Heart left ventricle (tissue), 16 donors: Measurements from ENCODE around the gene NVL. TPM values are rescaled to one million over a fixed set of nuclear protein-coding genes. Genes with fewer than 3 reads are reported as not detected.

Experiments
- ATAC-seq, 4 donors: fragments of 200-7000 bp; cut with Tn5 transposase; one replicate each; pipeline ENCODE4 v1.9.1; 2020 to 2022; ENCODE audit warnings: moderate library complexity in 4 of 4, mild to moderate bottlenecking in 3 of 4, moderate number of reproducible peaks in 1 of 4
- DNase-seq, 5 donors: peaks; one replicate each; pipeline ENCODE4 v3.0.0-alpha.2; 2020
- H3K27ac ChIP-seq, 12 donors: fragments of 200-600 bp; sonication (generic) in 4 of 12; one replicate each; pipeline versions ENCODE4 v1.5.0 to v1.8.0; 2016 to 2022; ENCODE audit warnings: mild to moderate bottlenecking in 2 of 12
- H3K27me3 ChIP-seq, 9 donors: fragments of 200-600 bp; sonication (generic) in 2 of 9; one replicate each; pipeline versions ENCODE4 v1.5.1 to v1.8.0; 2016 to 2022; ENCODE audit warnings: mild to moderate bottlenecking in 3 of 9
- H3K36me3 ChIP-seq, 9 donors: fragments of 200-600 bp; sonication (generic) in 2 of 9; one replicate each; pipeline versions ENCODE4 v1.5.0 to v1.8.0; 2018 to 2022; ENCODE audit warnings: mild to moderate bottlenecking in 2 of 9
- H3K4me1 ChIP-seq, 12 donors: fragments of 200-600 bp; sonication (generic) in 4 of 12; one replicate each; pipeline versions ENCODE4 v1.5.0 to v1.8.0; 2016 to 2022; ENCODE audit warnings: mild to moderate bottlenecking in 3 of 12
- H3K4me3 ChIP-seq, 12 donors: fragments of 200-600 bp; sonication (generic) in 4 of 12; one replicate each; pipeline versions ENCODE4 v1.5.0 to v1.8.0; 2017 to 2022; ENCODE audit warnings: mild to moderate bottlenecking in 9 of 12, moderate library complexity in 4 of 12
- H3K9me3 ChIP-seq, 12 donors: fragments of 200-600 bp; sonication (generic) in 4 of 12; one replicate each; pipeline versions ENCODE4 v1.5.0 to v1.8.0; 2016 to 2022; ENCODE audit warnings: mild to moderate bottlenecking in 1 of 12
- POLR2A ChIP-seq, 2 donors: fragments of 450-650 bp; IDR thresholded peaks; one replicate each; pipeline ENCODE4 v1.6.1; 2017; ENCODE audit warnings: antibody characterized with exemption in 2 of 2, mild to moderate bottlenecking in 2 of 2, moderate library complexity in 2 of 2
- WGBS, 4 donors: extraction: QIAGEN DNeasy Blood & Tissue Kit in 2 of 4; methylation state at CpG; one replicate each; pipeline versions ENCODE4 v1.1.5 to v1.1.7; 2013 to 2018; 5-methylcytosine and 5-hydroxymethylcytosine counted together
- intact Hi-C, 10 donors: fragments of 100-400 bp; cut with DNase I; formaldehyde crosslinking; loops; one replicate each; pipeline versions ENCODE4 v1.11.1 to v1.14.2; 2022
- polyA plus RNA-seq, 2 donors: library from polyadenylated mRNA; stranded (reverse); fragments of 200-250 nt; gene quantifications; one replicate each; pipeline ENCODE4 v1.2.3, GENCODE V29; 2013
- total RNA-seq, 9 donors: library from RNA; depleted of rRNA in 2 of 9; stranded (reverse); fragments of >200 nt in 2 of 9; fragmentation: NEBNext Ultra II Directional in 3 of 9; extraction: Animal tissue kit (Norgen Biotek cat#: 25700) in 3 of 9; gene quantifications; one replicate each; pipeline versions ENCODE4 v1.1.0 to v1.2.4, GENCODE V29; 2016 to 2023
- TF ChIP-seq, protein P1 (sequence below), 12 donors: fragments of 200-600 bp; sonication (generic) in 4 of 12; IDR thresholded peaks; one replicate each; pipeline versions ENCODE4 v1.5.0 to v1.8.0; 2018 to 2022; ENCODE audit warnings: antibody characterized with exemption in 12 of 12, mild to moderate bottlenecking in 5 of 12
- donor health status: ischemic (EF 13 %, LVEDD 7.1; RV severe dilation, severe dysfunction).
- donor health status: healthy with polysubstance abuse.
- donor health status: DM: no; HTN: yes; CAD: no.
- donor health status: DM: no; HTN: no; CAD: no.
- donor health status: ischemic (EF 25% LVEDD 6.9; RV normal size, moderate dysfunction).
- donor health status: ischemic (EF 25% LVEDD 5.7; RV mildly dilated, moderate dysfunction).
- donor health status: healthy.
- donor health status: DM: yes; HTN: yes; CAD: no.
- donor health status: ischemic (EF 35%, LVEDD 5.7; RV mildly dilated, moderate dysfunction).
- donor health status: nonischemic (EF 11% LVEDD 7.7; RV severe dilation, severe dysfunction).
- donor health status: DM: yes; HTN: yes; CAD: no.
- donor health status: PGD.
- donor health status: ischemic (EF 29% LVEDD 5.4; RV normal size, mild dysfunction).
- donor health status: nonischemic (EF 23%, LVEDD 6.1; RV moderate dilation, normal function).

Gene NVL
- total and polyA plus RNA-seq, 11 donors: 4.8 to 14.8 (median 9.3) TPM

DNA sequence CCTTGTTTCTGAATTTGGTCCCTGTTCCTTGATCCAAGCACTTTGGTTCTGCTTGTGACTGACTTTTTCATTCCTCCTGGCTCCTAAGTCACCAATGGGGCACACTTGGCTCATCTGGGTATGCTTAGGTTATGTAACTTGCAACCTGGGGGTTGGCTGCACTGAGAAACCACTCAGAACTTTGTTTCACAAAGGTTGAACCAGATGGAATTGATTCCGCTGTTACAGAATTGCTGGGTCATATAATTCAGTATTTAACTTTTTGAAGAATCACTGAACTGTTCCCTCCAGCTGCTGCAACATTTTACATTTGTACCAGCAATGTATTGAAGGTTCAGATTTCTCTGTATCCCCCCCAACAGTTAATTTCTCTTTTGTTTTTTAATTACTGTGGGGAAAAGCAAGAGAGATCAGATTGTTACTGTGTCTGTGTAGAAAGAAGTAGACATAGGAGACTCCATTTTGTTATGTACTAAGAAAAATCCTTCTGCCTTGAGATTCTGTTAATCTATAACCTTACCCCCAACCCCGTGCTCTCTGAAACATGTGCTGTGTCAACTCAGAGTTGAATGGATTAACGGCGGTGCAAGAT is 9.6 kb upstream of the NVL start:
- ATAC-seq (no peak), DNase-seq (no peak)
- TF ChIP-seq, protein P1, sequence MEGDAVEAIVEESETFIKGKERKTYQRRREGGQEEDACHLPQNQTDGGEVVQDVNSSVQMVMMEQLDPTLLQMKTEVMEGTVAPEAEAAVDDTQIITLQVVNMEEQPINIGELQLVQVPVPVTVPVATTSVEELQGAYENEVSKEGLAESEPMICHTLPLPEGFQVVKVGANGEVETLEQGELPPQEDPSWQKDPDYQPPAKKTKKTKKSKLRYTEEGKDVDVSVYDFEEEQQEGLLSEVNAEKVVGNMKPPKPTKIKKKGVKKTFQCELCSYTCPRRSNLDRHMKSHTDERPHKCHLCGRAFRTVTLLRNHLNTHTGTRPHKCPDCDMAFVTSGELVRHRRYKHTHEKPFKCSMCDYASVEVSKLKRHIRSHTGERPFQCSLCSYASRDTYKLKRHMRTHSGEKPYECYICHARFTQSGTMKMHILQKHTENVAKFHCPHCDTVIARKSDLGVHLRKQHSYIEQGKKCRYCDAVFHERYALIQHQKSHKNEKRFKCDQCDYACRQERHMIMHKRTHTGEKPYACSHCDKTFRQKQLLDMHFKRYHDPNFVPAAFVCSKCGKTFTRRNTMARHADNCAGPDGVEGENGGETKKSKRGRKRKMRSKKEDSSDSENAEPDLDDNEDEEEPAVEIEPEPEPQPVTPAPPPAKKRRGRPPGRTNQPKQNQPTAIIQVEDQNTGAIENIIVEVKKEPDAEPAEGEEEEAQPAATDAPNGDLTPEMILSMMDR (IDR thresholded peaks at IDR 0.05): no peak
- TF ChIP-seq POLR2A (IDR thresholded peaks at IDR 0.05): no peak
- Histone ChIP-seq H3K27ac (no peak overlapping the region), H3K4me3 (no peak overlapping the region), H3K9me3 (peaks cover 0 to 19% (median 15%) of the 10 kb centered on the region in 12 donors), H3K27me3 (peaks cover 0 to 11% (median 3%) of the 10 kb centered on the region in 9 donors), H3K4me1 (peaks cover 0 to 7% (median 0%) of the 10 kb centered on the region in 12 donors), H3K36me3 (no peaks in the 10 kb centered on the region)
- WGBS, 4 donors: 57 to 80% (median 64%) methylated on average over 2 of the region's 4 CpGs
- intact Hi-C loops: loop anchor here in 2 of 10 donors (10.0 kb wide), 2 partner anchors 155 to 645 kb away; partner anchors contain the start of gene DEGS1 (in 1 of the 2)

DNA sequence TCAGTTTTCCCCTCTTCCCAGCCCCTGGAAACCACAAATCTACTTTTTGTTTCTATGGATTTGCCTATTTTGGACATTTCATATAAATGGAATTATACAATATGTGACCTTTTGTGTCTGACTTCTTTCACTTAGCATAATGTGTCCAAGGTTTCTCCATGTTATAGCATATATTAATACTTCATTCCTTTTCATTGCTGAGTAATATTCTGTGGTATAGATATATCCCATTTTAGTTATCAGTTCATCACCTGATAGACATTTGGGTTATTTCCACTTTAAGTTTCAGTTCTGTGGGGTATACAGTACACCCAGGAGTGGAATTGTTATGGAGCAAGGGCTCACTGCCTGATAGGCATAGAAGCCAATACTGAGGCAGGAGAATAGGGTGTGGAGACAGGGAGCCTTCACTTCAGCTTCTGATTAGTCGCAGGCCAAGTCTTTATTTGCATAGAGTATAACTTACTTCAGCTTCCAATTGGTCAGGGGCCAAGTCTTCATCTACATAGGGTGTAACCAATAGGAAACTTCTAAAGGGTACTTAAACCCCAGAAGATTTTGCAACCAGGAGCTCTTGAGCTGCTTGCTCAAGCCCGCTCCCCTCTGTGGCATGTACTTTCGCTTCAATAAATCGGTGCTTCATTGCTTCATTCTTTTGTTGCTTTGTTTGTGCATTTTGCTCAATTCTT is 8.3 kb upstream of the NVL start:
- peaks cover 0 to 11% (median 3%) of the 10 kb centered on the region in 9 donors for H3K27me3 ChIP-seq
- H3K4me1 ChIP-seq: peaks cover 0 to 7% (median 0%) of the 10 kb centered on the region in 12 donors
- no peak overlapping the region for H3K27ac ChIP-seq
- no peaks in the 10 kb centered on the region for H3K36me3 ChIP-seq
- WGBS, 4 donors: 80 to 97% (median 95%) methylated on average over 4 of the region's 4 CpGs
- peaks cover 0 to 7% (median 3%) of the 10 kb centered on the region in 12 donors for H3K9me3 ChIP-seq
- intact Hi-C loops: loop anchor here in 2 of 10 donors (10.0 kb wide), 2 partner anchors 153 to 643 kb away; partner anchors contain the start of gene DEGS1 (in 1 of the 2)
- no peak for DNase-seq
- TF ChIP-seq POLR2A (IDR thresholded peaks at IDR 0.05): no peak
- TF ChIP-seq, protein P1 (IDR thresholded peaks at IDR 0.05): no peak
- no peak for ATAC-seq
- H3K4me3 ChIP-seq: no peak overlapping the region

DNA sequence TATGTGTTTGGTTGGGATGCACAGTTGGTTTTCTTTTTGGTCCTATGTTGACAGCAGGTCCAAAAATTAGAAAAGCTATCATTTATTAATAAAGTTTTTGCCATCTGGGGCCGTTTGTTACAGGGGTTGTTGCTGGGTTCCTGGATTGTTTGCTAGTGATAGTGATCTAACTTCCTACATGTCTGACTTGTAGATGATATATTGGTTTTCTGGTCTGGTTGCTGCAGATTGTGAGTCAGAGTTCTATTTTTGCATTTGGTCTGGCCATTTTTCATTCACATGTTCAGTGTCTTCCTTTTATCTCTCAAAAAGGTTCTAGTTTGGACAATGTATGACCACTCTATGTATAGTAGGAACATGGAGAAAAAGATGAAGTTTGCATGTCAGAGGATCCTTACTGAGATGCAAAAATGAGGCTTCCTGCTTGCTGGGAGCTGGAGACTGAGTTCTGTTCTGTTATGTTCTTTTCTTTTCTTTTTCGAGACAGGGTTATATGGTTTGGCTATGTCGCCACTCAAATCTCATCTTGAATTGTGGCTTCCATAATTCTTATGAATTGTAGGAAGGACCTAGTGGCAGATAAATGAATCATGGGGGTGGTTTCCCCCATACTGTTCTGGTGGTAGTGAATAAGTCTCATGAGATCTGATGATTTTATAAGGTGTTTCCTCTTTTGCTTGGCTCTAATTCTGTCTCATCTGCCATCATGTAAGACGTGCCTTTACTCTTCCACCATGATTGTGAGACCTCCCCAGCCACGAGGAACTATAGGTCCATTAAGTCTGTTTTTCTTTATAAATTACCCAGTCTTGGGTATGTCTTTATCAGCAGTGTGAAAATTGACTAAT is 4.2 kb upstream of the NVL start:
- 41 to 50% (median 46%) methylated on average over 5 of the region's 5 CpGs for WGBS, 4 donors
- no peaks in the 10 kb centered on the region for H3K9me3 ChIP-seq

More for the DNA sequence above, 4.2 kb upstream of the NVL start:
- H3K27ac ChIP-seq: no peak overlapping the region
- no peaks in the 10 kb centered on the region for H3K36me3 ChIP-seq
- no peak for ATAC-seq
- intact Hi-C loops: loop anchor here in 8 of 10 donors (1.0 to 10.0 kb wide), 8 partner anchors 149 to 639 kb away; partner anchors contain the start of genes DEGS1 (in 2 of the 8) and FBXO28 (in 1 of the 8)
- peaks cover 0 to 5% (median 0%) of the 10 kb centered on the region in 9 donors for H3K27me3 ChIP-seq
- peaks cover 0 to 16% (median 7%) of the 10 kb centered on the region in 12 donors for H3K4me1 ChIP-seq
- DNase-seq: no peak
- TF ChIP-seq, protein P1 (IDR thresholded peaks at IDR 0.05): no peak
- no peak for TF ChIP-seq POLR2A (IDR thresholded peaks at IDR 0.05)
- no peak overlapping the region for H3K4me3 ChIP-seq
